Measurements from ENCODE around the gene ANAPC5. TPM values are rescaled to one million over a fixed set of nuclear protein-coding genes. Genes with fewer than 3 reads are reported as not detected.
"Not testable (repeated sequence)": the region's sequence is repeated elsewhere in the genome, so short reads cannot be mapped to it uniquely, and the experiment has no call there.

The ANAPC5 gene
- total RNA-seq, 3 donors from 2014 or later, result 136 to 152 (median 137) TPM

GRCh38 chr12:121293603-121294002, 58.6 kb downstream of the ANAPC5 start:
- Mint-ChIP-seq H3K36me3 (ENCODE audit: insufficient read depth) (peaks cover 7% of the 10 kb centered on the region), H3K4me3 (no peak overlapping the region), H3K27me3 (ENCODE audit: low read depth) (no peaks in the 10 kb centered on the region), H3K9me3 (no peaks in the 10 kb centered on the region), H3K4me1 (ENCODE audit: low read depth) (peaks cover 20% of the 10 kb centered on the region)
- ATAC-seq (no peak), DNase-seq (no peak)

GRCh38 chr12:121290410-121290809, 61.8 kb downstream of the ANAPC5 start:
- H3K4me3 Mint-ChIP-seq, result no peak overlapping the region
- DNase-seq (no peak), ATAC-seq (no peak)
- no peaks in the 10 kb centered on the region for H3K27me3 Mint-ChIP-seq (ENCODE audit: low read depth)
- peaks cover 7% of the 10 kb centered on the region for H3K36me3 Mint-ChIP-seq (ENCODE audit: insufficient read depth)
- no peaks in the 10 kb centered on the region for H3K9me3 Mint-ChIP-seq
- peaks cover 14% of the 10 kb centered on the region for H3K4me1 Mint-ChIP-seq (ENCODE audit: low read depth)

GRCh38 chr12:121289962-121290361, 62.2 kb downstream of the ANAPC5 start:
- Mint-ChIP-seq H3K9me3 (no peaks in the 10 kb centered on the region), H3K4me1 (ENCODE audit: low read depth) (peaks cover 11% of the 10 kb centered on the region), H3K27me3 (ENCODE audit: low read depth) (no peaks in the 10 kb centered on the region), H3K36me3 (ENCODE audit: insufficient read depth) (peaks cover 7% of the 10 kb centered on the region), H3K4me3 (no peak overlapping the region)
- ATAC-seq (no peak), DNase-seq (no peak)

- Mint-ChIP-seq H3K36me3 (ENCODE audit: insufficient read depth) (peaks cover 7% of the 10 kb centered on the region), H3K4me3 (no peak overlapping the region), H3K9me3 (no peaks in the 10 kb centered on the region), H3K27me3 (ENCODE audit: low read depth) (no peaks in the 10 kb centered on the region), H3K4me1 (ENCODE audit: low read depth) (peaks cover 7% of the 10 kb centered on the region)
- ATAC-seq, result no peak
- no peak for DNase-seq
Measured at GRCh38 chr12:121288986-121289385, 63.2 kb downstream of the ANAPC5 start.

- Mint-ChIP-seq H3K4me1 (ENCODE audit: low read depth) (peaks cover 7% of the 10 kb centered on the region), H3K4me3 (no peak overlapping the region), H3K27me3 (ENCODE audit: low read depth) (no peaks in the 10 kb centered on the region), H3K36me3 (ENCODE audit: insufficient read depth) (peaks cover 7% of the 10 kb centered on the region), H3K9me3 (no peaks in the 10 kb centered on the region)
- ATAC-seq (no peak), DNase-seq (no peak)
Measured at GRCh38 chr12:121288158-121288845, 63.9 kb downstream of the ANAPC5 start.

GRCh38 chr12:121287267-121287954, 64.8 kb downstream of the ANAPC5 start:
- Mint-ChIP-seq H3K27me3 (ENCODE audit: low read depth) (no peaks in the 10 kb centered on the region), H3K36me3 (ENCODE audit: insufficient read depth) (peaks cover 7% of the 10 kb centered on the region), H3K4me3 (no peak overlapping the region), H3K9me3 (no peaks in the 10 kb centered on the region), H3K4me1 (ENCODE audit: low read depth) (peaks cover 7% of the 10 kb centered on the region)
- no peak for ATAC-seq
- DNase-seq, result no peak

- ATAC-seq, result no peak
- H3K27me3 Mint-ChIP-seq (ENCODE audit: low read depth), result no peaks in the 10 kb centered on the region
- no peak for DNase-seq
- no peaks in the 10 kb centered on the region for H3K9me3 Mint-ChIP-seq
- no peak overlapping the region for H3K4me3 Mint-ChIP-seq
- no peaks in the 10 kb centered on the region for H3K36me3 Mint-ChIP-seq (ENCODE audit: insufficient read depth)
- H3K4me1 Mint-ChIP-seq (ENCODE audit: low read depth), result peaks cover 4% of the 10 kb centered on the region
Measured at GRCh38 chr12:121285856-121286255, 66.4 kb downstream of the ANAPC5 start.

- Mint-ChIP-seq H3K27me3 (ENCODE audit: low read depth) (no peaks in the 10 kb centered on the region), H3K36me3 (ENCODE audit: insufficient read depth) (no peaks in the 10 kb centered on the region), H3K4me1 (ENCODE audit: low read depth) (peaks cover 2% of the 10 kb centered on the region), H3K9me3 (no peaks in the 10 kb centered on the region), H3K4me3 (no peak overlapping the region)
- ATAC-seq, result no peak
- no peak for DNase-seq
Measured at GRCh38 chr12:121284551-121285390, 67.4 kb downstream of the ANAPC5 start.

- Mint-ChIP-seq H3K4me3 (no peak overlapping the region), H3K9me3 (no peaks in the 10 kb centered on the region)
- no peak for ATAC-seq
Measured at GRCh38 chr12:121283841-121284240, 68.4 kb downstream of the ANAPC5 start.

GRCh38 chr12:121283388-121283787, 68.8 kb downstream of the ANAPC5 start:
- Mint-ChIP-seq H3K4me3 (no peak overlapping the region), H3K27me3 (ENCODE audit: low read depth) (no peaks in the 10 kb centered on the region), H3K36me3 (ENCODE audit: insufficient read depth) (peaks cover 2% of the 10 kb centered on the region), H3K4me1 (ENCODE audit: low read depth) (no peaks in the 10 kb centered on the region), H3K9me3 (no peaks in the 10 kb centered on the region)
- no peak for DNase-seq
- no peak for ATAC-seq

More at GRCh38 chr12:121283841-121284240, 68.4 kb downstream of the ANAPC5 start:
- Mint-ChIP-seq H3K4me1 (ENCODE audit: low read depth) (no peaks in the 10 kb centered on the region), H3K27me3 (ENCODE audit: low read depth) (no peaks in the 10 kb centered on the region), H3K36me3 (ENCODE audit: insufficient read depth) (no peaks in the 10 kb centered on the region)
- no peak for DNase-seq

GRCh38 chr12:121282910-121283309, 69.3 kb downstream of the ANAPC5 start:
- not testable (repeated sequence) for ATAC-seq; H3K27me3 Mint-ChIP-seq (ENCODE audit: low read depth); H3K9me3 Mint-ChIP-seq; H3K36me3 Mint-ChIP-seq (ENCODE audit: insufficient read depth); H3K4me1 Mint-ChIP-seq (ENCODE audit: low read depth); DNase-seq; H3K4me3 Mint-ChIP-seq

- Mint-ChIP-seq H3K4me1 (ENCODE audit: low read depth) (peaks cover 2% of the 10 kb centered on the region), H3K4me3 (no peak overlapping the region), H3K9me3 (no peaks in the 10 kb centered on the region), H3K36me3 (ENCODE audit: insufficient read depth) (peaks cover 6% of the 10 kb centered on the region), H3K27me3 (ENCODE audit: low read depth) (no peaks in the 10 kb centered on the region)
- DNase-seq (no peak), ATAC-seq (no peak)
Measured at GRCh38 chr12:121282072-121282742, 70.0 kb downstream of the ANAPC5 start.

GRCh38 chr12:121281116-121281515, 71.1 kb downstream of the ANAPC5 start:
- H3K36me3 Mint-ChIP-seq (ENCODE audit: insufficient read depth); DNase-seq; H3K27me3 Mint-ChIP-seq (ENCODE audit: low read depth); H3K4me3 Mint-ChIP-seq; H3K4me1 Mint-ChIP-seq (ENCODE audit: low read depth); ATAC-seq; H3K9me3 Mint-ChIP-seq: not testable (repeated sequence)

- H3K9me3 Mint-ChIP-seq; DNase-seq; H3K4me1 Mint-ChIP-seq (ENCODE audit: low read depth); H3K36me3 Mint-ChIP-seq (ENCODE audit: insufficient read depth); H3K4me3 Mint-ChIP-seq; H3K27me3 Mint-ChIP-seq (ENCODE audit: low read depth); ATAC-seq: not testable (repeated sequence)
Measured at GRCh38 chr12:121280531-121280930, 71.7 kb downstream of the ANAPC5 start.

All from activated T-cell treated with anti-CD3 and anti-CD28 coated beads, Interleukin-2, amount 50 U/mL, for 4 hours (primary cell).